NCI-H2171 (cell line): ENCODE data around the gene ST6GAL1.
"Not testable (repeated sequence)": the region's sequence is repeated elsewhere in the genome, so short reads cannot be mapped to it uniquely, and the experiment has no call there.

Experiments
- DNase-seq: peaks from one replicate; lab custom pipeline; 2025; lab: John Stamatoyannopoulos, UW

The ST6GAL1 gene

GRCh38 chr3:186967686-186968085 is 37.4 kb downstream of the ST6GAL1 start:
- DNase-seq: no peak

DNA sequence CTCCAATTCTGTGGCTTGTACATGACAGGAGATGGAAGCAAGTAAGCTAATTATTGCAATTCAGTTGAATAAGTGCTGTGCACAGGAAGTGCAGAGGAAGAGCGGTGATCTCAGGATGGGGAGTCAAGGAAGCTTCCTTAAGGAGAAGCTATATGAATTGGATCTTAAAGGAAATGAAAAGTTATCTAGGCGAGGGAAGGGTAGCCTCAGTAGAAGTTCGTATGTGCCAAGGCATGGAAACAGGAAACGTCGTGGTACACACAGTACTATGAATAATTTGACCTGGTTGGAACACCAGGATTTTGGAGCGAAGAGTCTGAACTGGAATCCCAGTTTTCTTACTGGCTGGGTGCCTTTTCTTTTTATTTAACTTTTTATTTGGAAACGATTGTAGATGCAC is 39.3 kb downstream of the ST6GAL1 start:
- DNase-seq: no peak

GRCh38 chr3:186971106-186971505 is 40.8 kb downstream of the ST6GAL1 start:
- not testable (repeated sequence) for DNase-seq

DNA sequence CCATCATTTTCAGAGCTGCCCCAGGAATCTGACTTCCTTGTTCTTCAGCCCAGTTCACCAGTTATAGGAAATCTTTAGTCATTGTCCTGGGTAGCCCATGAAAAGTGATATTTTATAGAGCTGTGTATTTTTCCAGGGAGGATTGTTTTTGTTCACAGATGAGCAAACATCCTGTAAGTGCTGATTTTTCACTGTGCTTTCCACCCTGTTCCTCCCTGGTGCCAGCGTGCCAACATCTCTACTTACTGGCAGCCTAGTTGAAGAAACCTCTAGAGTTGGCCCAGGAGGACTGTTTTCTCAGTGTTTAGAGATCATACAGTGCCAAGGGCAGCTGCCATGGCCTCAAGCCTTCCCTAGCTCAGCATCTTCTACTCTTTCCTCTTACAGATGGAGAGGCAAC is 41.3 kb downstream of the ST6GAL1 start:
- no peak for DNase-seq

DNA sequence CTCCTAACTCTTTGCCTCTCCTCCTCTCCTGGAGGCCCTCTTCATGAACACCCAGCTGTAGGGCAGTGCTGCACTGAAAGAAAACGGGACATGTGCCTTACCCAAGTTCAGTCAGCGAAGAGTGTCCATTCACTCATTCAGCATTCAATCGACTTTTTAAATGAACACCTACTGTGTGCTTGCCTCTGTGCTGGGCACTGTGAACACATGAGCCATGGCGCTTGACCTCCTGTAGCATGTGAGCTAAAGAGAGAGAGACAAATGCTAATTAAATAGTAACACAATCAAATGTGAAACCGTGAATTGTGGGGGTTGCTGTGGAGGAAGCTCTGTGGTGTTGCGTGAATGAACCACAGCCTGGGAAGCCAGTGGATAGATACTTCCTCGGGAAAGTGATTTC is 43.4 kb downstream of the ST6GAL1 start:
- DNase-seq: no peak

- no peak for DNase-seq
These were observed 44.5 kb downstream of the ST6GAL1 start for GRCh38 chr3:186974824-186975313.

GRCh38 chr3:186975726-186976125 is 45.4 kb downstream of the ST6GAL1 start:
- DNase-seq: no peak

- peak; percentile 72 for DNase-seq
These were observed 46.8 kb downstream of the ST6GAL1 start for GRCh38 chr3:186976837-186977750.

DNA sequence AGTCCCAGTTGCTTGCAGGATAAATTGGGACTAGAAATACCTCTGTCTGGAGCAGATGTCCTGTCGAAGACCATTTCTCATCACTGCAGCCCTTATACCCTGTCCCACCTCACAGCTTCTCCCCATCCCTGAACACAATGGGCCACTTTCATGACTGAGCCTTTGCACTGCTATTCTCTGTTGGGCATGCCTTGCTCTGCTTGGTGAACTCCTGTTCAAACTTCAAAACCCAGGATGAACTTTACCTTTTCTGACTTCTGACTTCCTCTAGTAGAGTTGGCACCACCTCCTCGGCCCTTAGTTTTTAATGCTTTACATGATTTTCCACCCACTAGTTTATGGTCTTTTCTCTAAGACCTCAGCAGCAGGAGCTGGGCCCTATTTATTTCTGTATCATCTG is 48.4 kb downstream of the ST6GAL1 start:
- no peak for DNase-seq

- DNase-seq: no peak
These were observed 49.5 kb downstream of the ST6GAL1 start for GRCh38 chr3:186979852-186980251.

DNA sequence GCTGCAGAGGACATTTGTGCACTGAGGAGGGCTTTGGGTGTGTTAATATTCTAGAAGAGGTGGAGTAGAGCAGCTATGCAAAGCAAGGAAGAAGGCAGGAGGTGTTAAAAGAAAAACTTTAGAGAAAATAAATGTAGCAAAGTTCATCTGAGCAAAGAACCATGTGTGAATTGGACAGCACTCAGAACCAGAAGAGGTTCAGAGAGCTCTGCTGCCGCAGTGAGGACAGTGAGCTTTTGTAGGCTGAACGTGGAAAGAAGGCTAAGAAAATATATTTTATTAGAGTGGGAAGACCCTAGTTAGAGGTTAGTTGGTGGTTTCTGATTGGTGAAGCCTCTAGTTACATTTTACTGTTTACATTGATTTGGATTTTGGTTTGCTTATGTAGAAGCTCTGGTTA is 50.7 kb downstream of the ST6GAL1 start:
- no peak for DNase-seq

DNA sequence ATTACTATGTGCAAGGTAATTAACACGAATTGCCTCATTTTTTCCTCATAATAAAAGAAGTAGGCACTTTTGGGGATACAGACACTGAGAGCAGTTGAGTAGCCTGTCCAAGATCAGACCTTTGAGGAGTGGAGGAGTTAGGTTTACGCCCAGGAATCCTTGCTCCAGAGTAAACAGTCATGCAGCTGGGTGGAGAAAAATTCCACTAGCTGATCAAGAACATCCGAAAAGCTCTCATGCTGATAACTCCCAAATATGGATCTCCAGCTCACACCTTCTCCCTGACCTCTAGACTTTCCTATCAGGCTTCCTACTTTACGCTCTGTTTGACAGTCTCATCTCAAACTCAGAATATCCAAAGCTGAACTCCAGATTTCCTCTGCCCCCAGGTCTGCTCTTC is 53.3 kb downstream of the ST6GAL1 start:
- DNase-seq: no peak

GRCh38 chr3:186984064-186984463 is 53.7 kb downstream of the ST6GAL1 start:
- no peak for DNase-seq

GRCh38 chr3:186985661-186986364 is 55.5 kb downstream of the ST6GAL1 start:
- peak; percentile 49 for DNase-seq

DNA sequence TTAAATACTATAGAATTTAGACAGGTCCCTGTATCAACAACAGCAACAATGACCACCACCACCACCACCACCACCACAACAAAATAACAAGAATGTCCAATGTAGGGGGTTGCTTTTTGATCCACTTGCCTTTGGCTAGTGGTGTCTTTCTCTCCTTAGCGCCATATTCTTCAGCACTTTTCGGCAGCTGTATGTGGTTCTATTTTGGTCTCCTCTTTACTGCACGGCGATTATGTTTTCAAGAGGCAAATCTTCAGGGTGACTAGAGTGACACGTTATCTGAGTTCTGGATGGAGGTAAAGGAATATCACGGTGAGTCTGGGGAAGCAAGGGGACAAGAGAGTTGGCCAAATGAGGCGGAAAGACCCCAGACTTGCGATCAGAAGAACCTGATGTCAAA is 56.1 kb downstream of the ST6GAL1 start:
- DNase-seq: no peak

DNA sequence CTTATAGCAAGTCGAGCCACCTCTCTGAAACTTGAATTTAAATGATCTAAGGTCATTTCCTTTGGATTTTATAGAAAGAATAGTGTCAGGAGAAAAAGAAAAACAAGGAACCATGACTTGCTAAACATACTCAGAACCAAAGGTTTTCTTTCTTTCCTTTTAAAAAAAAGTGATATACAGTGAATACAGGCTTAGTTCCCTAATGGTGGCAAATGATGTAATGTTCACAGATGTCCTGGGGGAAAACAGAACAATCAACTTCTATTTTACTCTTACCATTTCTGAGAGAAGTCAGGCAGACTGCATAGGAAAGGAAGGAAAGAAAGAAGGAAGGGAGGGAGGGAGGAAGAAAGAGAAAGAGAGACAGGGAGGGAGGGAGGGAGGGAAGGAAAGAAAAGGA is 56.5 kb downstream of the ST6GAL1 start:
- DNase-seq: no peak

DNA sequence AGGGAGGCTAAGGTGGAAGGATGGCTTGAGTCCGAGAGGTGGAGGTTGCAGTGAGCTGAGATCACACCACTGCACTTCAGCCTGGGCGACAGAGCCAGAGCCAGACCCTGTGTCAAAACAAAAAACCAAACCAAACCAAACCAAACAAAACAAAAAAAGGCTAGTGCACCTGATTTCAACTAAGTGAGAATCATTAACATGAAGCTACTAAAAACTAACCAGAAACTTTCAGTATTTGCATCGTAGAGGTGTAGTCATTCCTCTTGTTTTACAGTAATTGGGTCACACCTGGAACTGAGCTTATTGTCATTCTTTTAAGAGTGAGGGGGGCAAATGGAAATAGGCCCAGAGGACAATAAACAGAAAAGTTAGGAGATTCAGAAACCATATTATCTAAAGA is 58.5 kb downstream of the ST6GAL1 start:
- no peak for DNase-seq

GRCh38 chr3:186989429-186989828 is 59.1 kb downstream of the ST6GAL1 start:
- no peak for DNase-seq

DNA sequence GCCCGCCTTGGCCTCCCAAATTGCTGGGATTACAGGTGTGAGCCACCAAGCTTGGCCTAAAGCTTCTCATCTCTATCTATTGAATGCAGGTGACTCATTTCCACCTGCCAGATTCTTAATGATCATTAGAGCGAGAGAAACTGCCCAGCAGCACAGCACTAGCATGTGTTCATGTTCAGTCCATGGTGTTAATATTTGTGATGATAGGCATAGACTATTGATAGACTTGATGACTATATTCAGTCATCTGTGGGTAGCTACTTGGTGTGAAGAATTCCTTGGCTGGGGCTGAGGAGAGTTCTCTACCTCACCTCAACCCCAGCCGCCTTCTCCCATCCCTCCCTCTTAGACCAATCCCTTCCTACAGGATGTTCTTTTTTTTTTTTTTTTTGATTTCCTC is 60.0 kb downstream of the ST6GAL1 start:
- DNase-seq: no peak

DNA sequence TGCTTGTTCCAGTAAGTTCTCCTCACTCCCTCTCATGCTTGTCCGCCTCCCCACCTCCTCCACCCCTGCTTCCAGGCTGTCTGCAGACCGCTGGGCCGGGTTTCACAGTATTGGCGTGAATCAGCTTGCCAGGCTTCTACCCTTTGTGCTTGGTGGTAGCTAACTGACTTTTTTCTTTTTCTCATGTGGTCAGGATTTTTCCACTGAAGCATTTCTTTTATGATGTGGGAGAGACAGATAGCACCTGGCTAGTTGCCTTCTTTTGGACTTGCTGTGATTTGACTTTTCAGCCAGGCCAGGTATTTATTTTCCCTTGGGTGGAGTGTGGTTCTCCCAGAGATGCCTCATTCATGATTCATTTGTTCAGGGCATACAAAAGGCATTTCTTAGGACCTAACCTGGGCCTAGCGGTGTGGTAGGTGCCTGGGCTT is 60.6 kb downstream of the ST6GAL1 start:
- no peak for DNase-seq

GRCh38 chr3:186991470-186991869 is 61.1 kb downstream of the ST6GAL1 start:
- DNase-seq: no peak

DNA sequence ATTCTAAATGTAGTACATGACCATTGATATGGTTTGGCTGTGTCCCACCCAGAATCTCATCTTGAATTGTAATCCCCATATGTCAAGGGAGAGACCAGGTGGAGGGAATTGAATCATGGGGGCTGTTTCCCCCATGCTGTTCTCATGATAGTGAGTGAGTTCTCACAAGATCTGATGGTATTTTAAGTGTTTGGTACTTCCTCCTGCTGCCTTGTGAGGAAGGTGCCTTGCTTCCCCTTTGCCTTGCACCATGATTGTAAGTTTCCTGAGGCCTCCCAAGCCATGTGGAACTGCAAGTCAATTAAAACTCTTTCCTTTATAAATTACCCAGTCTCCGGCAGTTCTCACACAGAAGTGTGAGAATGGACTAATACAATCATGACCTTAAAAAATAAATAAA is 61.8 kb downstream of the ST6GAL1 start:
- not testable (repeated sequence) for DNase-seq

DNA sequence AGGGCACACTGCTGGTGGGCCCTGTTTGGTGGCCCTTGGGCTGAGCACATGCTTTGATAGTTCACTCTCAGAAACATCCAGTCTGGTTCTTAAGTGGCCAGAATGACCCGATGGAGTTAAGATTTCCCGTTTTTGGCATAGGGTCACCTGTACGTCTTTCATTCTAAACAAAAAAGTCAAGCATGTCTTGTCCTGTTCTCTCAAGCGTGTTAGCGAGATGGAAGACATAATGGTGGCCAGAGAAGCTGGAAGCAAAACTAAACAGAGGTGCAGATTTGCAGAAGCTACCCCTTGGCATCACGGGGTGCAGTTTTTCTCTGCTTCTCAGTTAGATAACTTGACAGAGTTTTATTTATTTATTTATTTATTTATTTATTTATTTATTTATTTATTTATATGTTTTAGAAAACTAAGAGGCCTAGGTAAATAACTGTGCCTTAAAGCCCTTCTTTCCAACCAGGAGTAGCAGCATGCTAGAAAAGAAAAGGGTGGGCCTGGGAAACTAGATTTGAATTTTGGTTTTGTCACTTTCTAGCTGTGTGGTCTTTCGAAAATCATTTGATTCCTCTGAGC is 63.0 kb downstream of the ST6GAL1 start:
- DNase-seq: no peak
